HG03066 (cell line): ENCODE data around the gene IFI6.
"Not testable (repeated sequence)": the region's sequence is repeated elsewhere in the genome, so short reads cannot be mapped to it uniquely, and the experiment has no call there.

ENCODE experiments used
- ATAC-seq: cut with Tn5 transposase; IDR thresholded peaks from one replicate; pipeline ENCODE4 v1.9.1; 2021; ENCODE audit warnings: low read depth; ENCODE audit not compliant: unreplicated experiment

The IFI6 gene, protein sequence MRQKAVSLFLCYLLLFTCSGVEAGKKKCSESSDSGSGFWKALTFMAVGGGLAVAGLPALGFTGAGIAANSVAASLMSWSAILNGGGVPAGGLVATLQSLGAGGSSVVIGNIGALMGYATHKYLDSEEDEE

DNA sequence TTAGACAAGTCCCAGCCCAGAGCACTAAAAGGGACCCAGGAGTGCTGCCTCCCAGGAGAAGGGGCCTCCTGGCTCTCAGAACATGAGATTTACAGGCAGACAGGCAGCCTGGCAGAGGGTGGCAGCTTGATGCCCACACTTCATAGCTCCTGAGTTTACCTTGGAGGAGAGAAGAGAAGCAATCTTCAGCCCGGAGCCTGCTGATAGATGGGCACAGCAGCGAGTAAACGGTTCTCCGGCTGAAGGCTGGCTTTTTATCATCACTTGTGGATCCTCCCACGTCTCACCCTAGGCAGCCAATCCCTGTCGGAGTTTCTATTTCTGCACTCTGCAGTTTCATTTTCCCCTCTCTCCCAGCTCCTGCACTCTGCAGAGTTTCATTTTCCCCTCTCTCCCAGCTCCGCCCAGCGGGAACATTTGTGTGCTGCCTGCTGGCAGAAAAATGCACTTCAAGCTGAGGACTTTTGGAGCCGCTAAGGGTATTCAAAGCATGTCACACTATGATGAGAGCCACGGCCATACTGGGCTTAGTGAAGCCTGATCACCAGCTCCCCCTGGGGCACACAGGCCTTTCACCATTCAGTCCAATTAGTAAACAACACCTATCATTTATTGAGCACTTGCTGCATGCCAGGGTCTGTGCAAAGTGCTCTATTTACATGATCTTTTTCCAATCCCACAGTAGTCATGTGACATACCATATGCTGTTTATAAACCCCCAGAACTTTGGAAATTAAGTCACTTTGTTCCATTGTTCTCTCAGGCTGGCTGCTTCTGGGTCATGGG, at the start of gene IFI6:
IFI6 (minus strand) TSS at position 229 of the 786 bp plus-strand sequence. CDS start 2,878 bp downstream, outside the sequence.
- peak; percentile 92 for ATAC-seq

- no peak for ATAC-seq
Observed at GRCh38 chr1:27719286-27720251, 47.6 kb upstream of the IFI6 start.

DNA sequence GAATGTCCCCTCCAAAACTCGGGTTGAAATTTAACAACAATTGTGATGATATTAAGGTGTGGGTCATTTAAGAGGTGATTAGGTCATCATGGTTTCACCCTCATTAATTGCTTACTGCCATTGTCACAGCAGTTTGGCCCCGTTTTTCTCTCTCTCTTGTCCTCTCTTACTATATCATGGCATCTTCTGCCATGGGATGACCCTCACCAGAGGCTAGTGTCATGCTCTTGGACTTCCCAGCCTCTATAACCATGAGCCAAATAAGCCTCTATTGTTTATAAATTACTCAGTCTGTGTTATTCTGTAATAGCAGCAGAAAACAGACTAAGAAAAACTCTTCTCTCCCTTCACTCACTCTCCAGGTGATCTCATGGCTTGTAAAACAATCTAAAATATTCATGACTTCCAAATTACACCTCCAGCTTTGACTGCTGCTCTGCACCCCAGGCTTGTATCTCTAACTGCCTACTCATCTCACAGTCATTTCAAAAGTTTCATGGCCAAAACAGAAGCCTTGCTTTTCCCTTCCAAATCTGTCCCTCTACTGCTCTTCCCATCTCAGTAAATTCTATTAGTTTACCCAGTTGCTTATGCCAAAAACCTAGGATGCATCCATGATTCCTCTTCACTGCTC, 44.4 kb upstream of the IFI6 start:
- ATAC-seq, result no peak

GRCh38 chr1:27713869-27714513, 42.0 kb upstream of the IFI6 start:
- ATAC-seq, result no peak

DNA sequence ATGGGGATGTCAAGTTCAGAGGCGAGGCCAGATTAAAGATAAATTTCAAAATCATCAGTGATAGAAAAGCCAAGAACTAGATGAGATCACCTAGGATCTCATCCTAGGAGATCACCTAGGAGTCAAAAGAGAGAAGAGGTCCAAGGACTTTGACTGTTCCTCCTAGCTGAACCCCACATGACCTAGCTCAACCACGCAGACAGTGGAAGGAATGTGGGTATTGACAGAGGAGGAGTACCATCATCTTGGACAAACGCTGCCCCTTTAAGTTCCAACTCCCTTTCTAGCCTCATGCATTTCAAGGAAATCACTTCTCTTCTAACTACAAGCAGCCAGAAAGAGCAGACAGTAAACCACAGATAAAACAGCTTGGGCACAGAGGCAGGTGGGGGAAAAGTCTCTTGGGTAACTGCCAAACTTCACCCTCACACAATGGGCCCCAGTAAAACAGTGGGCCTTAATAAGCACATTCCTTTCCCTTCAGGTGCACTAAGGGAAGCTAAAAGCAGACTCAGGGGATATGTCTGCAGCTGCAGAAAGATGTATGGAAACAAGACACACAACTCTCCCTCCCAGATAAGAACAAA, 41.2 kb upstream of the IFI6 start:
- no peak for ATAC-seq

DNA sequence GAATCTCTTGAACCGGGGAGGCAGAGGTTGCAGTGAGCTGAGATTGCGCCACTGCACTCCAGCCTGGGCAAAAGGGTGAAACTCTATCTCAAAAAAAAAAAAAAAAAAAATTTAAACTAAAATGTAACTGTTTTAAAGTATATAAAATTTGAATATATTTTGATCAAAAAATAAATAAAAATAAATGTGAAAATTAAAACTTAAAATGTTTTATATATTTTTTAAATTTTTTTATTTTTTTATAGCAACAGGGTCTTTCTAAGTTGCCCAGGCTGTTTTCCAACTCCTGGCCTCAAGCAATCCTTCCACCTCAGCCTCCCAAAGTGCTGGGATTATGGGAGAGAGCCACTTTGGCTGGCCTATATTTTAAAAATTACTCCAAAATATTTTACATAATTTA, 38.6 kb upstream of the IFI6 start:
- no peak for ATAC-seq

GRCh38 chr1:27705545-27705944, 33.6 kb upstream of the IFI6 start:
- ATAC-seq, result no peak

DNA sequence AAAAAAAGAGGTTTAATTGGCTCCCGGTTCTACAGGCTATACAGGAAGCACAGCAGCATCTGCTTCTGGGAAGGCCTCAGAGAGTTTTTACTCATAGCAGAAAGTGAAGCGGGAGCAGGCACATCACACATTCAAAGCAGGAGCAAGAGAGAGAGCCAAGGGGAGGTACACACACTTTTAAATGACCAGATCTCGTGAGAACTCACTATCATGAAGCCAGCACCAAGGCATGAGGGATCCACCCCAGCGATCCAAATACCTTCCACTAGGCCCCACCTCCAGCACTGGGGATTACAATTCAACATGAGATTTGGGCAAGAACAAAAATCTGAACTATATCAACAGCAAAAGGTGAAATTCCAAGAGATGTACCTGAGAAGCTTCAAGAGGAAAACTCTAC, 33.0 kb upstream of the IFI6 start:
- ATAC-seq, result no peak

GRCh38 chr1:27696835-27697234, 24.8 kb upstream of the IFI6 start:
- ATAC-seq, result not testable (repeated sequence)

DNA sequence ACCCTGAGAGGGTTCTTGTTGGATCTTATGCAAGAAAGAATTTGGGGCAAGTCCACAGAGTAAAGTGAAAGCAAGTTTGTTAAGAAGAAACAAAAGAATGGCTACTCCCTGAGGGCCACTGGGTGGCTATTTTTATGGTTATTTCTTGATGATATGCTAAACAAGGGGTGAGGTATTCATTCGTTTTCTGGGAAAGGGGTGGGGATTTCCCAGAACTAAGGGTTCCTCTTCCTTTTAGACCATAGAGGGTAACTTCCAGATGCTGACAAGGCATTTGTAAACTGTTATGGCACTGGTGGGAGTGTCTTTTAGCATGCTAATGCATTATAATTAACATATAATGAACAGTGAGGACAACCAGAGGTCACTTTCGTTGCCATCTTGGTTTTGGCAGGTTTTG, 18.2 kb upstream of the IFI6 start:
- no peak for ATAC-seq

DNA sequence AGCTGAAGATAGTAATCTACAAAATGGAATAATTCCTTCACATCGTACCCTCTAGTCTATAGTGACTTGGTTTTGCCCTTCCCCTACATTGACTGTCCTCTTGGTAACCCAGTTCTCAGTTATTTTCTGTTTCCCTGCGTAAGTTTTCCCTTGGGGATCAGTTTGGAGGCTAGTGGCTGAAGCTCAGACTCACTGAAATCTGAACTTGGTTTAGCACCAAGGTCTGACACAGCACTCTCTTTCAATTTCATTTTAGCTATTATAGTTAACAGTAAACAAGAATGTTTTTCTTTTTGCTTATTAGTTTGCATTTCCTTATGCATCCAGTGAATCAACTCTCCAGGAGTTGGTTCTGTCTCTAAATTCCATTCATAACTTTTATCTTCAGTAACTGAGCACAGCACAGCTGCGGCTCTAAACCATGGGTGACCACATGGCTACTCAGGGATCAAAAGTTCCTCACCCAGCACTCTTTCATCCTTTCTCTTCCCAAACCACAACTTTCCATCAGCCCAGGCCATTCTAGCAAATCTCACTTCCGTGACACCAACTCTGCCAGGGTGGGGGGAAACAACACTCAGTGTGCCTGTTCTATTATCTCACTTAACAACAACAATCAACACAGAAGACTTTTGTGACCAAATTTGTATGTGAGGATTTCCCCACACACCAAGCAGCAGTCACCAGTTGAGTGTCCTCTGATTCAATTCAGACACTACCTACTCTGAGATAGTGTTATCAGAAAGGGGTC, 17.6 kb upstream of the IFI6 start:
- ATAC-seq, result no peak

- no peak for ATAC-seq
Observed at GRCh38 chr1:27687906-27688305, 15.9 kb upstream of the IFI6 start.

DNA sequence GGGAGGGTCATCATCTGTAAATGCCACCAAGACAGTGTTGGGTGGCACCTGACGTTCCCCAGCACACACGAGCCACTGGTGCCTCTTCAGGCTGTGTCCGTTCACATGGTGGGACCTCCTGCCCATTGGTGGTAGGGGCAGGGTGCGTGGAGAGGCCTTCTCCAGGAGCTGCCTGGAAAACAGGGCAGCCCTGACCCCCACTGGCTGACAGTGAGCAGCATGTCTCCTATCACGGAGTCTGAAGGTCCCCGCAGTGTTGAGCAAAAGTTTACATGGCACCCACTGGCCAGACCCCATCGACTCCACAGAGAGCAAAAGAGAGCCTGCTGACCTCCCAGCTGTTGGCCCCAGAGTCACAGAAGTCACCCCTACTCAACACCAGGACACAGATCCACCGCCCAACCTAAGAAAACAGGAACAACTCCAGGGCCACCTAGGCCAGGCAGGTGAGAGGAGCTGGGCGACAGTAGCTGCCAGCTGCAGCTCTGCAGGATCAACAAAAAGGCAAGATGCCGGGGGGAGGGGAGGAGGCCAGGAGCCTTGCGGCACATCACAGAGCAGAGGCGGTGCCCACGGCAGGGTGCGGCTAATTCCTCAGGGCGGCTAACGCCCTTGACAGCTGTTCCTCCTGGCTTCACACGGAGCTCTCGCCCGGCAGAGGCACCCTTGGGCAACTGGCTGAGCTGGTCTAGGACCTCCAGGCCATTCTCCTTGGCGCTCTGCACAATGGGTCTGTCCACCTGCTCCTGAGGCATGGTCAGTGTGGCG, 14.4 kb upstream of the IFI6 start:
- ATAC-seq, result no peak

GRCh38 chr1:27684176-27684575, 12.2 kb upstream of the IFI6 start:
- ATAC-seq, result no peak

GRCh38 chr1:27682351-27682944, 10.5 kb upstream of the IFI6 start:
- ATAC-seq, result no peak

- not testable (repeated sequence) for ATAC-seq
Observed at GRCh38 chr1:27681580-27681979, 9.6 kb upstream of the IFI6 start.

DNA sequence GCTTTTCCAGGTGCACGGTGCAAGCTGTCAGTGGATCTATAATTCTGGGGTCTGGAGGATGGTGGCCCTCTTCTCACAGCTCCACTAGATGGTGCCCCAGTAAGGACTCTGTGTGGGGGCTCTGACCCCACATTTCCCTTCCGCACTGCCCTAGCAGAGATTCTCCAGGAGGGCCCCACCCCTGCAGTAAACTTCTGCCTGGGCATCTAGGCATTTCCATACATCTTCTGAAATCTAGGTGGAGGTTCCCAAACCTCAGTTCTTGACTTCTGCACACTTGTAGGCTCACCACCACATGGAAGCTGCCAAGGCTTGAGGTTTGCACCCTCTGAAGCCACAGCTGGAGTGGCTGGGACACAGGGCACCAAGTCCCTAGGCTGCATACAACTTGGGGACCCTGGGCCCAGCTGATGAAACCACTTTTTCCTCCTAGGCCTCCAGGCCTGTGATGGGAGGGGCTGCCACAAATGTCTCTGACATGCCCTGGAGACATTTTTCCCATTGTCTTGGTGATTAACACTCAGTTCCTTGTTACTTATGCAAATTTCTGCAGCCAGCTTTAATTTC, 8.3 kb upstream of the IFI6 start:
- ATAC-seq, result not testable (repeated sequence)

DNA sequence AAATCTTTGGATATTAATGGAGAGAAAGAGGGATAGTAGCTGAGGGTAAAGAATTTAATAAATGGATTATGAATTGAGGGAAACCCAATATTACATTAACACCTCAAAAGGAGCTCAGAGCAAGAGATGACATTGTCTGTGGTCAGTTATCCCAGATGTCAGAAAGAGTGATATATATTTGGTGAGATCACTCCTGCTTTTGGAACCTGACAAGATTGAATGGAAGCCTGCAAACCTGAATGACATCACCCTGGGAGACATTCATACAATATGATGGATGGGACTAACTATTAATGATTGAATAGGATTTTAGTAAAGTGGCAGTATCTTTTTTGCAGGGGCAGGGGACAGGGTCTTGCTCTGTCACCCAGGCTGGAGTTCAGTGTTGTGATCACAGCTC, 6.8 kb upstream of the IFI6 start:
- no peak for ATAC-seq
